Measurements from ENCODE around the gene DCAKD.
"Not testable (repeated sequence)": the region's sequence is repeated elsewhere in the genome, so short reads cannot be mapped to it uniquely, and the experiment has no call there.

The DCAKD gene

DNA sequence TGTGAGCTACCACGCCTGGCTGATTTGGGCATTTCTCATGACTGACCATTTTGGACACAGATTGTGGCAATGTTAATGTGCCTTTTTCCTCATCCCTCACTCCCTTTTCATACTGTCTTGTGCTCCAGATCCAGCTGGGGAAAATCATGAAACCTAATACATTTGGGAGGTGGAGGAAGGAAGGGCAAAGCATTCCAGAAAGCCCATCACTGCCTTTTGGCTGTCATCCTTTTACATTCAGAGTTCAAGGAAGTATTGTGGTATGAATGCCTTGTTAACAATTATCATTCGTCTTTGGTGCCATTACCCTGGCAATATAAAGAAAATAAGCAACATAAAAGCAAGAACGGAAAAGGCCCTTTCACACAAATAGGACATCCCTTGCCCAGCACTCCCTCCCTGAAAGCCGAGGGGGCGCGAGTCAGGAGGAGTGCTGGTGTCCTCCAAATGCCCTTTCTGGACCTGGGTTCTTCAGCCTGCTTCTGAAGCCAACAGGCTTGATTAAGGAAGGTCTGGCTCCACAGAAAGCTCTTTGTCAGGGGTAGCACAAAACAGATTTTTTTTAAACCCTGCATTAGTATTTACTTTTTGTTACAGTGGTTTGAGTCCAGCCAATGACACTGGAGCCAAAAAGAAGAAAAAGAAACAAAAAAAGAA lies 29.7 kb upstream of the DCAKD start:
- DNase-seq: no peak
- H3K27ac Mint-ChIP-seq: peak overlapping the region in 1 of 2 donors; percentile 30
- no peaks in the 10 kb centered on the region for H3K27me3 Mint-ChIP-seq
- H3K4me3 Mint-ChIP-seq: no peak overlapping the region
- no peak for ATAC-seq
- H3K4me1 Mint-ChIP-seq: peaks cover 13% of the 10 kb centered on the region
- H3K9me3 Mint-ChIP-seq: no peaks in the 10 kb centered on the region

DNA sequence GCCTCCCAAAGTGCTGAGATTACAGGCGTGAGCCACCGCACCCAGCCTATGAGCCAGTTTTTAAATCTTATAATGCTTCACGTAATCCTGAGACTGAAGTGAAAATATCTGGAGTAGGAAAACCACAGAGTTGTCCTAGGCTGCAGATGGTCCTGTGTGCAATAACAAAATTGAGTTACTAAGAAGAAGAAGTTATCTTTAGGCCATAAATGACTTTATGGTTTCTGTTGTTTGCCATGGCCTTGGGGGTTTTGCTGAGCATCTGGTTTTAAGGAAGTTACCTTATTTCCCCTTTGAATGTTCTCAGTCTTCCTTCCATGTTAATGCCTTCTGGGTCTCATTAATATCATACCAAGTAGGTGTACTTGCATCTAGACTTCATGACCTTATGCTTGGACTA lies 26.2 kb upstream of the DCAKD start:
- DNase-seq: no peak
- Mint-ChIP-seq H3K27ac (no peak overlapping the region), H3K4me3 (no peak overlapping the region), H3K27me3 (no peaks in the 10 kb centered on the region), H3K4me1 (peaks cover 36% of the 10 kb centered on the region), H3K9me3 (no peaks in the 10 kb centered on the region)
- no peak for ATAC-seq

DNA sequence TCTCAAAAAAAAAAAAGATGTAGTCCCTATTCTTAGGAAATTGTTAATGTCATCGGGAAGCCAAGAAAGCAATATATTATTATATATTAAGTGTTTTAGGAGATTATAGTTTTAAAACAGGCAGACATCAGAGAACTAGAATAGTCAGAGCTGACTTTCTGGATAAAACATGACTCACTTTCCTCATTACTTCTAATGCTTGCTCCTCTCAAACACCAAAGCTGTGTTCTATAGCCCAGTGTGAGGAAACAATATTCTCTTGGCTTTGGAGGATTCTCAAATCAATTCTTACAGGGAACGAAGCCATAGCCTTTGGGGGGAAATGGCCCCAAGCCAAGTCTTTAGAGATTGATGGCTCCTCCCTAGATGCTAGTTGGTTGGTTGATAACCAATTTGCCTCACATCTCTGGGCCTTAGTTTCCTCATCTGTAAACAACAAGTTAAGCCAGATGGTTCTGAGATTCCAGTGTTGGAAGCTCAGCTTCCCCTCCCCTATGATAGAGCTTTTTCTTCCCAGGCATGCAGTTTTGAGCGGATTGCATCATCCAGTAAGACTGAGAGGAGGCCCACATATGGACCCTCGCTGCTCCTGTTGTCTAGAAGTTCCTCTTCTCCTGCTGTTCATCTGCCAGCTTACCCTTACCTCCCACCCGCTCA lies 22.1 kb upstream of the DCAKD start:
- H3K27ac Mint-ChIP-seq: peak overlapping the region; percentile 60 to 89
- ATAC-seq (no peak), DNase-seq (no peak)
- H3K27me3 Mint-ChIP-seq: no peaks in the 10 kb centered on the region
- H3K9me3 Mint-ChIP-seq: no peaks in the 10 kb centered on the region
- no peak overlapping the region for H3K4me3 Mint-ChIP-seq
- peaks cover 45% of the 10 kb centered on the region for H3K4me1 Mint-ChIP-seq

DNA sequence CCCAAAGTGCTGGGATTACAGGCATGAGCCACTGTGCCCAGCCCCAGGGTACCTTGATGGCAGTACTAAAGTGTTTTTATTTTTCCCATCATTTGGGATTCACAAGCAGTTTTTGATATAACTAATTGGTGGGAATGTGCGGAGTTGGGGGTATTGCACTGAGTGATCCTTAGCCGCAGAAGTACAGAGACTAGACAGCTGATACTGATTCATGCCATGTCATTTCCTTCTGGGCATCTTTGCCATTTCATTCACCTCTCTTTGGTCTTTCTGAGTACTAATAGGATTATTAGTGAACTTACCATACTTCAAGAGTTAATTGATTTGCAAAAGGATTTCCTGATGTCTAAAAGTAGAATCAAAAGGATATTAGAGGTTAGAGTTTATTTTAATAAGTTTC lies 19.4 kb upstream of the DCAKD start:
- peak overlapping the region in 1 of 2 donors; percentile 52 for H3K27ac Mint-ChIP-seq
- ATAC-seq (no peak), DNase-seq (no peak)
- no peaks in the 10 kb centered on the region for H3K9me3 Mint-ChIP-seq
- no peak overlapping the region for H3K4me3 Mint-ChIP-seq
- H3K27me3 Mint-ChIP-seq: no peaks in the 10 kb centered on the region
- peaks cover 44% of the 10 kb centered on the region for H3K4me1 Mint-ChIP-seq

DNA sequence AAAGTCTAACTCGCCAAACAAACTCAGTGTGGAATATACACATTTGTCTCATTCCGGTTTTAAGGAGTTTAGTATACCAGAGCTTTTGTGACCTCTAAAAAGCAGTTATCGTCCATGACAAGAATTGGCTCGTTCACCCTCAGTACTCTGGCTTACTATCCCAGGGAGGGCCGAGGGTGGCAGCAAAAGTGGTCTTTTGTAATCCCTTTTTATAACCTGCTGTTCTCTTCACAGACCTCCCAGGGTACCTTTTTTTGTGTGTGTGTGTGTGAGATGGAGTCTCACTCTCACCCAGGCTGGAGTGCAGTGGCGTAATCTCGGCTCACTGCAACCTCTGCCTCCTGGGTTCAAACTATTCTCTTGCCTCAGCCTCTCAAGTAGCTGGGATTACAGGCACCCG lies 18.6 kb upstream of the DCAKD start:
- Mint-ChIP-seq H3K4me3 (no peak overlapping the region), H3K27me3 (no peaks in the 10 kb centered on the region), H3K27ac (no peak overlapping the region), H3K4me1 (peaks cover 42% of the 10 kb centered on the region), H3K9me3 (no peaks in the 10 kb centered on the region)
- ATAC-seq (no peak), DNase-seq (no peak)

DNA sequence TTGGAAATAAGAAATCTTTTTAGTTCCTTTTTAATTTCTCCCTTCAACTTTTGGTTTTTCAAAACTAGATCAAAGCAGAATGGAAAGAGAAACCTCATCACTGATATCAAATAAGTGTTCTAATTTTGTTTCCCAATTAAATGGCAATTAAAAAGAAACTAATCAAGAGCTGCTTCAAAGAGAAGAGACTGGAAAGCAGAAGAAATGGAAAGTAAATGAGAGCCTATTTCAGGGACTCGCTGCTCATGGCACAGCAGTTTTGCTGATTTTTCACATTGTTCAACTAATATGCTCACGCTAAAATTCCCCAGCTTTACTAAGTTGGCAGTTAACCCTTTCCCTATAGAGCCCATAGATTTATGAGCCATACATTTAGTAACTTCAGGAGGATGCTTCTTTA lies 16.2 kb upstream of the DCAKD start:
- Mint-ChIP-seq H3K4me3 (no peak overlapping the region), H3K4me1 (peaks cover 50% of the 10 kb centered on the region), H3K27ac (no peak overlapping the region)

DNA sequence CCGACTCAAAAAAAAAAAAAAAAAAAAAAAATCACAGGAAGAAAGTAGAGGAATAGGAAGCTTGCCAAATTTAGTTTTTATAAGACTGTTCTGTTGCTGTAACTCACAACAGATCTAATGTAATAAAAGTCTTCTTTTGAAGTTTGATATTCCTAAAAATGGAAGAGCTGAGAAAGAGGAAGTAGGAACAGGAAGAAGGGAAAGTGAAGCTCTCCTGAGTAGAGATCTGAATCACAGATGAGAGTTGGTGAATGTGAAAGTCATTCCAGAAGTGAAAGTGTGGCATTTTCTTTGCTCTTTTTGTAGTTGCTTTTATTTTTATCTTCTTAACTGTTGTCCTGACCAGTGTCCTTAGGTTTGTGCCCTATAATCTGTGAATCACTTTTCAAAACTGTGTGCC lies 11.8 kb upstream of the DCAKD start:
- H3K4me1 Mint-ChIP-seq: peaks cover 67% of the 10 kb centered on the region
- peak overlapping the region; percentile 23 to 34 for H3K27ac Mint-ChIP-seq
- peak overlapping the region; percentile 86 for H3K4me3 Mint-ChIP-seq
- H3K27me3 Mint-ChIP-seq: no peaks in the 10 kb centered on the region
- no peak for ATAC-seq
- H3K9me3 Mint-ChIP-seq: no peaks in the 10 kb centered on the region
- no peak for DNase-seq

More for the DNA sequence above, 16.2 kb upstream of the DCAKD start:
- ATAC-seq (no peak), DNase-seq (no peak)
- Mint-ChIP-seq H3K9me3 (no peaks in the 10 kb centered on the region), H3K27me3 (no peaks in the 10 kb centered on the region)

DNA sequence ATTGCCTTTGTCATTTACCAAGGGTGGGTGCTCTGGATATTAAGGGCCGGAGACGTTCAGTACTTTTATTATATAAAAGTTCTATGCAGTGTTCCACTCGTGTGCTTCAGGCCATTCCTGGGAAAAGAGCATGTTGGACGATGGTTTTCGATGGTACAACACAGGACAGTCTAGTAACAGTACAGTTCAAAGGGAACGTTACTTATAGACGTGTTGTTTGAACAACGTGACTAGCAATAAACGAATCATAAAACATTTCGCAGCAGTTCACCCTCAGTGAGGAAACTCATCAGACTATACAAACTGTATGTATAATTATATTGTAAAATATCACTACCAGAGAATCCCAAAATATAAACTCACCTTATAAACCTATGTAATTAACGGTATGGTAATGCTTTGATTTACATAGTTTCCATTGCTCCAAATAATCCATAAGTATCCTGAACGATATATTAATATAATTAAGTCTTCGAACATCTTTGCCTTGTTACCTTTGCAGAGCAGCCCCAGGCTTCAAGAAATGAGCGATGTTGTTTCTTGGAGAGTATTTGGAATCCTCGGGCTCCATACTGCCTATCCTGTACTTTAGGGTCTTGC lies 10.3 kb upstream of the DCAKD start:
- H3K27me3 Mint-ChIP-seq: no peaks in the 10 kb centered on the region
- H3K4me3 Mint-ChIP-seq: peak overlapping the region; percentile 86
- H3K4me1 Mint-ChIP-seq: peaks cover 57% of the 10 kb centered on the region
- DNase-seq (no peak), ATAC-seq (no peak)
- H3K27ac Mint-ChIP-seq: peak overlapping the region; percentile 95 to 98
- H3K9me3 Mint-ChIP-seq: no peaks in the 10 kb centered on the region

DNA sequence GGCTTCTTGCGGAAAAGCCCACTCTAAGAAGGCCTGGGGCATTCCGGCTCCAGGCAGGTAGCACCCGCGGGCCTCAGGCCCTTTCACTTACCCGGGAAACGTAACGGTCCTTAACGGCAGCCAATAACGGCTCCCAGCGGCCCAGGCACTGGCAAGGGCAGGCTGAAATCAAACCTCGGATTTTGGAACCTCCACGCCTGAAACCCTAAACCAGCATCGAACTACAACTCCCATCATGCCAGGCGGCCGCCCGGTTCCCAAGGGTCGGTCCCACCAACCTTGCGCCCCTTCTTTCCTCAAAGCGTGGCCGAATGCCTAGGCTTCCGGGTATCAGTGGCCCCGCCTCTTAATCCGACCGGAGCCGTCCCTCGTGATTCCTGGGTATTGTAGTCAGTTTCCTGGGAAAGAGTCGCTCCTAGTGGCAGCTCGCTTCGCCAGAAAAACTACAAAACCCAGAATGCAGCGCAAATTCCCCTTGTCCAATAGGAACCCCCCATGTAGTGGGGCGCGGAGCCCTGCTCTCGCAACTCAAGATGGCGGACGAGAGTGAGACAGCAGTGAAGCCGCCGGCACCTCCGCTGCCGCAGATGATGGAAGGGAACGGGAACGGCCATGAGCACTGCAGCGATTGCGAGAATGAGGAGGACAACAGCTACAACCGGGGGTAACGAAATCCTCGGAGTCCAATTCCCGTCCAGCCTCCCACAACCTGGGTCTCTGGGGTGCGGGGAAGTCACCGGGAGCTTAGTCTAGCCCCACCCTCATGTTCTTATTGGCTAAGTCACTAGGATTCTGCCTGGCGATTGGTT lies 9.6 kb upstream of the DCAKD start, which contains the start of gene NMT1:
Gene NMT1 (plus strand): TSS at position 521 of the 809 bp plus-strand sequence. CDS start 13 bp downstream, at position 534.
- Mint-ChIP-seq H3K4me3 (peak within 1 kb of the TSS; percentile 86), H3K4me1 (peaks cover 60% of the 10 kb centered on the region), H3K27me3 (no peaks in the 10 kb centered on the region), H3K27ac (peak within 1 kb of the TSS; percentile 95 to 98), H3K9me3 (no peaks in the 10 kb centered on the region)
- ATAC-seq: peak; percentile 95
- peak; percentile 94 to 98 for DNase-seq

DNA sequence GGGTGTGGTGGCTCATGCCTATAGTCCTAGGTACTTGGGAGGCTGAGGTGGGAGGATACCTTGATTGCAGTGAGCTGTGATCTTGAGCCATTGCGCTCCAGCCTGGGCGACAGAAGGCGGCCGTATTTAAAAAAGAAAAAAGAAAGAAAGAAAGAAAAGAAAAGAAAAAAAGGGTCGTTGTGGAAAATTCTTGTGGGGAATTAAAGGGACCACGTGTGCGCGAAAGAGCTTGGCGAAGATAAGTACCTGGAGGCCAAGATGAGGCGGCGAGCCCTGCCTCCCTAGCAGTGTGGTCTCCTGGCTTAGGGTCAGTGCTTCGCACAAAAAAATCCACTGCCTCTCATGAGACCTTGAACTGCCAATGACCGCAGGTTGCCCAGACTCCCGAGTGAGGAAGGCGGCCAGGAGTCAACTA lies 9.0 kb upstream of the DCAKD start:
- peak overlapping the region; percentile 86 for H3K4me3 Mint-ChIP-seq
- ATAC-seq: peak; percentile 0
- no peaks in the 10 kb centered on the region for H3K27me3 Mint-ChIP-seq
- peak in 1 of 2 donors; percentile 1 for DNase-seq
- peak overlapping the region; percentile 95 to 98 for H3K27ac Mint-ChIP-seq
- peaks cover 66% of the 10 kb centered on the region for H3K4me1 Mint-ChIP-seq
- H3K9me3 Mint-ChIP-seq: no peaks in the 10 kb centered on the region

DNA sequence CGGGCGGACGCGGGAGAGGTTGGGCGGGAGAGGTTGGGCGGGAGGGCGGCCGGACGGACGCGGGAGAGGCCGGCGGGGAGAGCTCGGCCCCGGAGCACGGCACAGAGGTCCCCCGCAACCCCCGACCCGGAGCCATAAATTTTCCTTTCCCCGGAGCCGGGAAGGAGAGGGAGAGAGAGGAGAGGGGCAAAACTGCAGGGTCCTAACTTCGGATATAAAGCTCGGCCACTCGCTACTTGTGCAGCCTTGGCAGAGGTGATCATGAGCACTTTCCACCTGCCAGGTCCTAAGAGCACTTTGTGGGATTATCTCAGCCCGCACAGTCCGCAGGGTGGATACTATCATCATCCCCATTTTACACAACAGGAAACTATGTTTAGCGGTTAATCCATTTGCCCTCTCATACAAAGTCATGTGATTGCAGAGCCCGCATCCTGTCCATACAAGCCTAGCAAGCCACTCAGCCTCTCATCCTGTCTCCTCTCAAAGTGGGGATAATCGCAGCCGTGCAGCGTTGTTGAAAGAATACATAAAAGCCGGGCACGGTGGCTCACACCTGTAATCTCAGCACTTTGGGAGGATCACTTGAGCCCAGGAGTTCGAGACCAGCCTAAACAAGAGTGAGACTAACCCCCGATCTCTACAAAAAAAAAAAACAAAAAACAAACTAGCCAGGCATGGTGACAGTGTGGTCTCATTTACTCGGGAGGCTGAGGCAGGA lies 780 bp upstream of the DCAKD start:
- ATAC-seq: peak; percentile 76

DNA sequence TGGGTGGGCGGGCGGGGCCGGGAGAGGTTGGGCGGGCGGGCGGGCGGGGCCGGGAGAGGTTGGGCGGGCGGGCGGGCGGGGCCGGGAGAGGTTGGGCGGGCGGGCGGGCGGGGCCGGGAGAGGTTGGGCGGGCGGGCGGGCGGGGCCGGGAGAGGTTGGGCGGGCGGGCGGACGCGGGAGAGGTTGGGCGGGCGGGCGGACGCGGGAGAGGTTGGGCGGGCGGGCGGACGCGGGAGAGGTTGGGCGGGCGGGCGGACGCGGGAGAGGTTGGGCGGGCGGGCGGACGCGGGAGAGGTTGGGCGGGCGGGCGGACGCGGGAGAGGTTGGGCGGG lies 254 bp upstream of the DCAKD start:
- H3K4me1 Mint-ChIP-seq: peaks cover 56% of the 10 kb centered on the region
- not testable (repeated sequence) for ATAC-seq, H3K9me3 Mint-ChIP-seq, H3K27me3 Mint-ChIP-seq, H3K27ac Mint-ChIP-seq, DNase-seq
- peak overlapping the region; percentile 90 to 91 for H3K4me3 Mint-ChIP-seq

More for the DNA sequence above, 780 bp upstream of the DCAKD start:
- Mint-ChIP-seq H3K9me3 (no peaks in the 10 kb centered on the region), H3K27ac (peak overlapping the region; percentile 86 to 92), H3K27me3 (no peaks in the 10 kb centered on the region), H3K4me1 (peaks cover 56% of the 10 kb centered on the region), H3K4me3 (peak overlapping the region; percentile 70 to 76)
- DNase-seq: peak; percentile 42 to 69

DNA sequence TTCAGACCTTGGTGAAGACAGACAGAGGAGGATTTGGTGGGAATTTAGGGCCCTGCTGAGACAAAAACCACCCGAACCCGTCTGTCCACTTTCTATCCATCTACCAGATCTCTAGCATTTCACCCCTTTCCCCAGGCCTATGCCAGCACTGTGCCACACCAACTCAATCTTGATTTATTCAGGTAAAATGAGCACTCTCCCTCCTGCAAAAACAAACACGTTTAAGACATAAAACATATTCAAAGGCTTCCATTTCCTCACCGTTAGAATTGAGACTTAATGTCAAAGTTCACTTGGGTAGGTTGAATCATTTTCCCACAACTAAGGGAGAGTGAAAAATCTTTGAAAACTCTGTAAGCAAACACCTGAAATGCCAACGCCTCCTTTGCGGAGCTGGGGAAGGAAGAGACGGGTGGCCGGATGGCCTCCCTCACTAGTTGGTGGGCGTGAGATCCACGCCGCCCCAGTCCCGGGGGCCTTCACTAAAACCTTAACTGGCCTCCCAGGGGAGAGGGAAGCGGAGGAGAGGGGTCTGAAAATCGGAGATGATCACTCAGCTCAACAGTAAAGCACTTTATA lies 862 bp downstream of the DCAKD start:
- H3K27ac Mint-ChIP-seq: peak overlapping the region; percentile 86 to 88
- H3K4me3 Mint-ChIP-seq: peak overlapping the region; percentile 90 to 91
- DNase-seq (peak; percentile 32 to 42), ATAC-seq (peak; percentile 31)
- no peaks in the 10 kb centered on the region for H3K27me3 Mint-ChIP-seq
- peaks cover 57% of the 10 kb centered on the region for H3K4me1 Mint-ChIP-seq
- H3K9me3 Mint-ChIP-seq: no peaks in the 10 kb centered on the region

DNA sequence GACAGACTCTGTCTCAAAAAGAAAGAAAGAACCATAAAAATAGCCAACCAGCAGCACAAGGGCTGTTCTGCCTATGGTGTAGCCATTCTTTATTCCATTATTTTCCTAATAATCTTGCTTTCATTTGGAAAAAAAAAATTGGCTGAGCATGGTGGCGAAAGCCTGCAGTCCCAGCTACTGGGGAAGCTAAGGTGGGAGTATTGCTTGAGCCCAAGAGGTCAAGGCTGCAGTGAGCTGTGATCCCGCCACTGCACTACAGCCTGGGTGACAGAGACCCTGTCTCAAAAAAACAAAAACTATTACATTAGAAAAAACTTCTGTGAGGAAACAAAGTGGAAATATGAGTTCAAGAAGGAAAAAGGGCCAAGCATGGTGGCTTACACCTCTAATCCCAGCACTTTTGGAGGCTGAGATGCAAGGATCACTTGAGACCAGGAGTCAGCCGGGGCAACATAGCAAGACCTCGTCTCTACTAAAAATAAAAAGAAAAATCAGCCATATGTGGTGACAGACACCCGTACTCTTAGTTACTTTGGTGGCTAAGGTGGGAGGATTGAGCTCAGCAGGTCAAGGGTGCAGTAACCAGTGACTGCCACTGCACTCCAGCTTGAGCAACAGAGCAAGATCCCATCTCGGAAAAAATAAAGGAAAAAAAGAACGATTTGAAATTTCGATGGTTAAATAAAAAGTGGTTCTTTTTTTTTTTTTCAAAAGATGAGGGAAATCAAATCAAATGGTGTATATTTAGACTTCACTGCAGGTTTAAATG lies 2.5 kb downstream of the DCAKD start:
- Mint-ChIP-seq H3K4me3 (peak overlapping the region; percentile 50 to 55), H3K27ac (no peak overlapping the region), H3K4me1 (peaks cover 58% of the 10 kb centered on the region), H3K27me3 (no peaks in the 10 kb centered on the region), H3K9me3 (no peaks in the 10 kb centered on the region)
- DNase-seq (no peak), ATAC-seq (no peak)
